GM12865 (cell line): ENCODE results near the gene EHBP1L1.

Source experiments
- DNase-seq: peaks from one replicate; pipeline ENCODE4 v3.0.0; 2010; ENCODE audit warnings: low read depth
- H3K4me3 ChIP-seq: 2 replicates; pipeline ENCODE4 v1.5.1; 2011; ENCODE audit warnings: mild to moderate bottlenecking, low read depth, low read length, control low read depth
- TF ChIP-seq, protein P1 (sequence below): IDR thresholded peaks from 2 replicates; pipeline ENCODE4 v1.5.1; 2011; ENCODE audit warnings: low read length, control low read depth, low read depth, inconsistent platforms; ENCODE audit not compliant: insufficient read depth; ENCODE audit errors: missing control alignments

Gene EHBP1L1

GRCh38 chr11:65539744-65540289 lies 36.0 kb upstream of the EHBP1L1 start:
- no peak for DNase-seq
- TF ChIP-seq, protein P1, sequence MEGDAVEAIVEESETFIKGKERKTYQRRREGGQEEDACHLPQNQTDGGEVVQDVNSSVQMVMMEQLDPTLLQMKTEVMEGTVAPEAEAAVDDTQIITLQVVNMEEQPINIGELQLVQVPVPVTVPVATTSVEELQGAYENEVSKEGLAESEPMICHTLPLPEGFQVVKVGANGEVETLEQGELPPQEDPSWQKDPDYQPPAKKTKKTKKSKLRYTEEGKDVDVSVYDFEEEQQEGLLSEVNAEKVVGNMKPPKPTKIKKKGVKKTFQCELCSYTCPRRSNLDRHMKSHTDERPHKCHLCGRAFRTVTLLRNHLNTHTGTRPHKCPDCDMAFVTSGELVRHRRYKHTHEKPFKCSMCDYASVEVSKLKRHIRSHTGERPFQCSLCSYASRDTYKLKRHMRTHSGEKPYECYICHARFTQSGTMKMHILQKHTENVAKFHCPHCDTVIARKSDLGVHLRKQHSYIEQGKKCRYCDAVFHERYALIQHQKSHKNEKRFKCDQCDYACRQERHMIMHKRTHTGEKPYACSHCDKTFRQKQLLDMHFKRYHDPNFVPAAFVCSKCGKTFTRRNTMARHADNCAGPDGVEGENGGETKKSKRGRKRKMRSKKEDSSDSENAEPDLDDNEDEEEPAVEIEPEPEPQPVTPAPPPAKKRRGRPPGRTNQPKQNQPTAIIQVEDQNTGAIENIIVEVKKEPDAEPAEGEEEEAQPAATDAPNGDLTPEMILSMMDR, result peak; percentile 58
- peak overlapping the region; percentile 84 for H3K4me3 ChIP-seq

DNA sequence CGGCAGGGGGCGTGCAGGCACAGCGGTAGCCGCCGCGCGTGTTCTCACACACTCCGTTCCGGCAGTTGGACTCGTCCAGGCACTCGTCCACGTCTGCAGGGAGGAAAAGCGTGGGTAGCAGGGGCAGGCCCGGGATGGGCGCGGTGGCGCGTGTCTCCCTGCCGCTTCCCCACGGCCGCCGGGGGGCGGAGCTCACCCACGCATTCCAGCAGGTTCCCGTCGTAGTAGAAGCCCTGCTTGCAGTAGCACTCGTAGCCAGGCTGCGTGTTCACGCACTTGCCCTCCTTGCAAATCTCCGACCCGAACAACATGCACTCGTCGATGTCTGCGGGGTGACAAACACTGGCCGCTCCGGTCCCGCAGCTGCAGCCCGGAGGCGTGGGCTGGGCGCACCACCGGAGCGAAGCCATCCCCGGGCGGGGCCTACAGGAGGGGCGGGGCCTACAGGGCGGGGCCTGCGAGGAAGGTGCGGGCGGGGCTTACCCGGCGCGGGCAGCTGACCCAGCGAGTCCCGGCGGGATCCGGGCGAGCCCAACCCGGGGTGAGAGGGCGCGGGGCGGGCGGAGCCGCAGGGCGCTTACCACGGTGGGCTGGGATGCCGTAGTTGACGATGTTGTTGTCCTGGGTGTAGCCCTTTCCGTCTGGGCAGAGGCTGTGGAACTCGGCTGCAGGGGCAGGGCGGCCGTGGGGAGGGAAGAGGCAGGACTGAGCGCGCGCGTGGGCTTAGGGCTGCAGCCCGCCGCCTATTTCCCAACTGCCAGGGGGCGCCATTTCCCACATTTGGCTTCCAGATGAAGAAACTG lies 35.4 kb upstream of the EHBP1L1 start:
- peak overlapping the region; percentile 84 for H3K4me3 ChIP-seq
- peak; percentile 94 for DNase-seq
- TF ChIP-seq, protein P1, result peak; percentile 71

DNA sequence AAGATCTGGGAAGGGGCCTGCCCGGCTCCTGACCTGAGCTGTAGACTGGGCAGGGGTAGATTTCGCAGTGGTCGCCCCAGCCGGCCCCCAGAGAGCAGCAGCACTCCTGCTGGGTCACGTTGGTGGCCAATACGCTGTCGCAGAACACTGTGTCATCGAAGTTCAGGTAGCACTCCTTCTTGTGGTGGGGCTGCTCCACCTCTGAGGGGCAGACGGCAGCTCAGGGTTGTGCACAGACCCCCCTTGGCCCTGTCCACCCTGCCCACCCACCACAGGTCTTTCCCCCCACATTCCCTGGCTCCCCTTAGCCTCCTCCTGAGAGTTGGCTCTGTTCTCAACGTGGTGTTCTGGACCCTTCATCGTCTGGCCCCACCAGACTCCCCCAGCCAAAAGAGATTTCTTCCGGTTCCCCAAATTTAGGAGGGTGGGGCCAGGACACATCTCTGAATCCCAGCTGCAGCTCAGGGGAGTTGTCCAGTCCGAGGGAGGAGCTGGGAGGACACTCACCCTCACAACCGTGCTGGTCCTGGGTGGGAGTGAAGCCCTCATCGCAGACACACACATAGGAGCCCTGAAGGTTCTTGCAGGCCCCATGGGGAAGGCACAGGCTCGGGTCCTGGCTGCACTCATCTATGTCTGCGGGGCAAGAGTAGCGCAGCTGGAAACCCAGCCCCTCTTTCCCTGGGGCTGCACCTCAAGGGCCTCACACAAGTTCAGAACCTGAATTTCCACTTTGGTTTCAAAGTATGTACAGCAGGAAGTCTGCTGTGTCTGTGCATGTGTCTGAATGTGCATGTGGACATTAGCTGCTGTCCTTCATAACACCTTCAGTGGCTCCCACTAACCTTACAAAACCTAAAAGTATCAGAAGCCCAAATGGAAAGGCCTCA lies 34.5 kb upstream of the EHBP1L1 start:
- DNase-seq, result no peak
- peak overlapping the region; percentile 84 for H3K4me3 ChIP-seq
- TF ChIP-seq, protein P1, result no peak

- DNase-seq, result no peak
- TF ChIP-seq, protein P1, result no peak
- no peak overlapping the region for H3K4me3 ChIP-seq
Measured at GRCh38 chr11:65542738-65543390, 33.0 kb upstream of the EHBP1L1 start.

DNA sequence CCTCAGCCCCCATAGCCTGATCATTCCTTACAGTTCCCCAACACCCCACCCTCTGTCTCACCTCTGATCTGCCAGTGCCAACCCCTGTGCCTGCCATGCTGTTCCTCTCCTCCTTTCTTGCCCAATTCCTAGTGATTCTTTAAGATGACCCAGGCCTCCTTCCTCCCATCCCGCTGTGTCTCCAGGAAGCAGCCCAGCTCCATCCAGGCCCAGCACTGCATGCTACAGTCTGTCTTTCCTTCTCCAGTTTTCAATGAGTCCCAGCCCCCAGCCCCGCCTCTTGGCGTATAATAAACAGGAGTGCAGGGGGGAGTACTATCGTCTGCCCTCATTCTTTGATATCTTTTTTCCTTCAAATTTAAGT lies 30.0 kb upstream of the EHBP1L1 start:
- peak overlapping the region; percentile 65; the same call in 1 of the 2 replicates for H3K4me3 ChIP-seq
- TF ChIP-seq, protein P1, result no peak
- DNase-seq, result no peak

- TF ChIP-seq, protein P1, result no peak
- peak overlapping the region; percentile 65 for H3K4me3 ChIP-seq
- DNase-seq, result peak; percentile 94
Measured at GRCh38 chr11:65546217-65546958, 29.5 kb upstream of the EHBP1L1 start.
